ENCODE measurements around the gene PCDH12. TPM values are rescaled to one million over a fixed set of nuclear protein-coding genes. Genes with fewer than 3 reads are reported as not detected.

Gene PCDH12
- total RNA-seq, 1 experiment from 2014 or later = 0.02 TPM

GRCh38 chr5:141909212-141909611 lies 48.8 kb downstream of the PCDH12 start:
- Histone ChIP-seq H3K36me3 (ENCODE audit: control insufficient read depth in 1 of 2, insufficient read depth in 2 of 2, low read length in 2 of 2) (no peaks in the 10 kb centered on the region), H3K4me3 (replicated peaks in 1 of 2; ENCODE audit: low read depth in 1 of 2, low read length in 2 of 2) (no peak overlapping the region), H3K27me3 (ENCODE audit: insufficient read depth, low read length) (no peaks in the 10 kb centered on the region), H3K9me2 (ENCODE audit: insufficient read depth) (no peaks in the 10 kb centered on the region), H3K9me3 (ENCODE audit: control insufficient read depth in 1 of 2, insufficient read depth in 1 of 2, low read depth in 1 of 2, low read length in 2 of 2) (no peaks in the 10 kb centered on the region), H3K4me2 (ENCODE audit: low read length) (no peak overlapping the region), H2AFZ (ENCODE audit: low read depth, low read length, poor library complexity, severe bottlenecking) (no peak overlapping the region), H3K79me2 (ENCODE audit: insufficient read depth, low read length) (no peaks in the 10 kb centered on the region), H3K27ac (ENCODE audit: low read depth, low read length) (no peak overlapping the region), H3K4me1 (ENCODE audit: control insufficient read depth in 1 of 2, insufficient read depth in 2 of 2, low read length in 2 of 2) (peaks cover 0 to 3% of the 10 kb centered on the region in 2 experiments; a peak in 1 of 4 replicates), H4K20me1 (ENCODE audit: insufficient read depth) (no peaks in the 10 kb centered on the region), H3K9ac (ENCODE audit: low read length) (no peak overlapping the region)
- TF ChIP-seq CTCF (IDR thresholded peaks at IDR 0.05 in 2 of 3, conservative IDR thresholded peaks at IDR 0.05 in 1 of 3; ENCODE audit: borderline replicate concordance in 1 of 3, insufficient read depth in 1 of 3, low read depth in 2 of 3, low read length in 2 of 3) (no peak), EGR1 (IDR thresholded peaks at IDR 0.05; ENCODE audit: low read depth) (no peak), FOSL1 (IDR thresholded peaks at IDR 0.05; ENCODE audit: low read depth) (no peak), YY1 (IDR thresholded peaks at IDR 0.05; ENCODE audit: extremely low read depth, insufficient replicate concordance, low read depth, low read length) (no peak), RAD21 (IDR thresholded peaks at IDR 0.05; ENCODE audit: low read depth) (no peak), EZH2 (IDR thresholded peaks at IDR 0.05) (no peak)
- CTCF ChIA-PET = no interaction called here
- no TSS peak for BruUV-seq (replicated peaks)
- DNase-seq (ENCODE audit: low read depth, low spot score) (no peak), ATAC-seq (no peak)
- intact Hi-C loops (cut with micrococcal nuclease) = no loop called here
- POLR2A ChIA-PET = no interaction called here
- RAD21 ChIA-PET (ENCODE audit: low non-redundant PET in 1 of 2, low total read pairs in 2 of 2, uncharacterized antibody in 2 of 2, unreplicated experiment in 2 of 2) = no interaction called here

- CTCF ChIA-PET = no interaction called here
- Histone ChIP-seq H3K4me1 (ENCODE audit: control insufficient read depth in 1 of 2, insufficient read depth in 2 of 2, low read length in 2 of 2) (no peaks in the 10 kb centered on the region; a peak in 1 of 4 replicates), H3K36me3 (ENCODE audit: control insufficient read depth in 1 of 2, insufficient read depth in 2 of 2, low read length in 2 of 2) (no peaks in the 10 kb centered on the region), H3K4me3 (replicated peaks in 1 of 2; ENCODE audit: low read depth in 1 of 2, low read length in 2 of 2) (no peak overlapping the region), H3K9me2 (ENCODE audit: insufficient read depth) (no peaks in the 10 kb centered on the region), H4K20me1 (ENCODE audit: insufficient read depth) (no peaks in the 10 kb centered on the region), H3K79me2 (ENCODE audit: insufficient read depth, low read length) (no peaks in the 10 kb centered on the region), H3K4me2 (ENCODE audit: low read length) (no peak overlapping the region), H3K27ac (ENCODE audit: low read depth, low read length) (no peak overlapping the region), H3K27me3 (ENCODE audit: insufficient read depth, low read length) (no peaks in the 10 kb centered on the region), H3K9me3 (ENCODE audit: control insufficient read depth in 1 of 2, insufficient read depth in 1 of 2, low read depth in 1 of 2, low read length in 2 of 2) (no peaks in the 10 kb centered on the region), H3K9ac (ENCODE audit: low read length) (no peak overlapping the region), H2AFZ (ENCODE audit: low read depth, low read length, poor library complexity, severe bottlenecking) (no peak overlapping the region)
- POLR2A ChIA-PET = no interaction called here
- intact Hi-C loops (cut with micrococcal nuclease) = no loop called here
- TF ChIP-seq CTCF (IDR thresholded peaks at IDR 0.05 in 2 of 3, conservative IDR thresholded peaks at IDR 0.05 in 1 of 3; ENCODE audit: borderline replicate concordance in 1 of 3, insufficient read depth in 1 of 3, low read depth in 2 of 3, low read length in 2 of 3) = no peak
- no peak for TF ChIP-seq MAX (IDR thresholded peaks at IDR 0.05)
- no peak for TF ChIP-seq ZNF274 (IDR thresholded peaks at IDR 0.05; ENCODE audit: low read depth, low read length)
- TF ChIP-seq POLR2AphosphoS5 (IDR thresholded peaks at IDR 0.05; ENCODE audit: low read depth, low read length) = no peak
- TF ChIP-seq REST (IDR thresholded peaks at IDR 0.05; ENCODE audit: low read depth) = no peak
- no peak for TF ChIP-seq SIN3A (IDR thresholded peaks at IDR 0.05; ENCODE audit: low read depth)
- TF ChIP-seq EGR1 (IDR thresholded peaks at IDR 0.05; ENCODE audit: low read depth) = no peak
- RAD21 ChIA-PET (ENCODE audit: low non-redundant PET in 1 of 2, low total read pairs in 2 of 2, uncharacterized antibody in 2 of 2, unreplicated experiment in 2 of 2) = no interaction called here
- no TSS peak for BruUV-seq (replicated peaks)
- DNase-seq (ENCODE audit: low read depth, low spot score) (no peak), ATAC-seq (no peak)
These were observed 49.2 kb downstream of the PCDH12 start for GRCh38 chr5:141908796-141909195.

All from HCT116 (cell line).